ENCODE results near the gene LARGE1. TPM values are rescaled to one million over a fixed set of nuclear protein-coding genes. Genes with fewer than 3 reads are reported as not detected.

LARGE1 gene
- total RNA-seq, 1 experiment from 2014 or later = 1.5 TPM

DNA sequence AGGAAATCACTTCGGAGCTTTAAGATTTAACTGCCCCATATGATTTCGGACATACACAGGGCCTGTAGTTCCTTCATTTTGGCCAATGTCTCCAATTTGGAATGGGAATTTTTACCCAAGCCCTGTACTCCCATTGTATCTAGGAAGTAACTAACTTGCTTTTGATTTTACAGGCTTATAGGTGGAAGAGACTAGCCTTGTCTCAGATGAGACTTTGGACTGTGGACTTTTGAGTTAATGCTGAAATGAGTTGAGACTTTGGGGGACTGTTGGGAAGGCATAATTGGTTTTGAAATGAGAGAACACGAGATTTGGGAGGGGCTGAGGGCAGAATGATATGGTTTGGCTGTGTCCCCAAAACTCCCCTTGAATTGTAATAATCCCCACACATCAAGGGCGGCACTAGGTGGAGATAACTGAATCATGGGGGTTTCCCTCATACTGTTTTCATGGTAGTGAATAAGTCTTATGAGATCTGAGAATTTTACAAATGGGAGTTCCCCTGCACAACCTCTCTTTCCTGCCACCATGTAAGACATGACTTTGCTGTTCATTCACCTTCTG is 130.5 kb downstream of the LARGE1 start:
- ATAC-seq (no peak), DNase-seq (ENCODE audit: low read depth, low spot score) (no peak)
- no TSS peak for BruUV-seq (replicated peaks)

DNA sequence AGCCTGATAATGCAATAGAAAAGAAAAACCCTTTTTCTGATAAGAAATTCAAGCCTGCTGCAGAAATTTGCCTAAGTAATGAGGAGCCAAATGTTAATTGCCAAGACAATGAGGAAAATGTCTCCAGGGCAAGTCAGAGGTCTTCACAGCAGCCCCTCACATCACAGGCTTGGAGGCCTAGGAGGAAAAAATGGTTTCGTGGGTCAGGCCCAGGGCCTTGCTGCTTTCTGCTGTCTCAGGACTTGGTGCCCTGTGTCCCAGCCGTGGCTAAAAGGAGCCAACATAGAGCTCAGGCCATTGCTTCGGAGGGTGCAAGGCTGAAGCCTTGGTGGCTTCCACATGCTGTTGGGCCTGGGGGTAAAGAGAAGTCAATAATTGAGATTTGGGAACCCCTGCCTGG is 131.3 kb downstream of the LARGE1 start:
- DNase-seq (ENCODE audit: low read depth, low spot score) = no peak
- Histone ChIP-seq H3K4me3 (replicated peaks in 1 of 2; ENCODE audit: low read depth in 1 of 2, low read length in 2 of 2) (no peak overlapping the region), H4K20me1 (ENCODE audit: insufficient read depth) (no peaks in the 10 kb centered on the region), H3K79me2 (ENCODE audit: insufficient read depth, low read length) (no peaks in the 10 kb centered on the region), H3K36me3 (ENCODE audit: control insufficient read depth in 1 of 2, insufficient read depth in 2 of 2, low read length in 2 of 2) (no peaks in the 10 kb centered on the region), H3K27me3 (ENCODE audit: insufficient read depth, low read length) (no peaks in the 10 kb centered on the region), H3K4me1 (ENCODE audit: control insufficient read depth in 1 of 2, insufficient read depth in 2 of 2, low read length in 2 of 2) (no peaks in the 10 kb centered on the region), H2AFZ (ENCODE audit: low read depth, low read length, poor library complexity, severe bottlenecking) (no peak overlapping the region), H3K27ac (ENCODE audit: low read depth, low read length) (no peak overlapping the region), H3K9me3 (ENCODE audit: control insufficient read depth in 1 of 2, insufficient read depth in 1 of 2, low read depth in 1 of 2, low read length in 2 of 2) (peaks cover 24 to 30% of the 10 kb centered on the region in 2 experiments; a peak in 2 of 4 replicates), H3K9ac (ENCODE audit: low read length) (no peak overlapping the region), H3K9me2 (ENCODE audit: insufficient read depth) (no peaks in the 10 kb centered on the region), H3K4me2 (ENCODE audit: low read length) (no peak overlapping the region)
- ChIA-PET CTCF (no interaction called here), POLR2A (no interaction called here), RAD21 (ENCODE audit: low non-redundant PET in 1 of 2, low total read pairs in 2 of 2, uncharacterized antibody in 2 of 2, unreplicated experiment in 2 of 2) (no interaction called here)
- no peak for ATAC-seq
- BruUV-seq (replicated peaks) = no TSS peak
- intact Hi-C loops (cut with micrococcal nuclease) = no loop called here
- TF ChIP-seq TCF7L2 (IDR thresholded peaks at IDR 0.05; ENCODE audit: borderline replicate concordance, extremely low read depth, insufficient read depth, insufficient read length) (no peak), FOSL1 (IDR thresholded peaks at IDR 0.05; ENCODE audit: low read depth) (no peak), SRF (IDR thresholded peaks at IDR 0.05; ENCODE audit: low read depth) (no peak), EGR1 (IDR thresholded peaks at IDR 0.05; ENCODE audit: low read depth) (no peak), CEBPB (IDR thresholded peaks at IDR 0.05; ENCODE audit: low read depth) (no peak), POLR2A (IDR thresholded peaks at IDR 0.05; ENCODE audit: borderline replicate concordance, extremely low read depth, insufficient read depth, insufficient read length) (no peak)
- TF ChIP-seq, protein P1, sequence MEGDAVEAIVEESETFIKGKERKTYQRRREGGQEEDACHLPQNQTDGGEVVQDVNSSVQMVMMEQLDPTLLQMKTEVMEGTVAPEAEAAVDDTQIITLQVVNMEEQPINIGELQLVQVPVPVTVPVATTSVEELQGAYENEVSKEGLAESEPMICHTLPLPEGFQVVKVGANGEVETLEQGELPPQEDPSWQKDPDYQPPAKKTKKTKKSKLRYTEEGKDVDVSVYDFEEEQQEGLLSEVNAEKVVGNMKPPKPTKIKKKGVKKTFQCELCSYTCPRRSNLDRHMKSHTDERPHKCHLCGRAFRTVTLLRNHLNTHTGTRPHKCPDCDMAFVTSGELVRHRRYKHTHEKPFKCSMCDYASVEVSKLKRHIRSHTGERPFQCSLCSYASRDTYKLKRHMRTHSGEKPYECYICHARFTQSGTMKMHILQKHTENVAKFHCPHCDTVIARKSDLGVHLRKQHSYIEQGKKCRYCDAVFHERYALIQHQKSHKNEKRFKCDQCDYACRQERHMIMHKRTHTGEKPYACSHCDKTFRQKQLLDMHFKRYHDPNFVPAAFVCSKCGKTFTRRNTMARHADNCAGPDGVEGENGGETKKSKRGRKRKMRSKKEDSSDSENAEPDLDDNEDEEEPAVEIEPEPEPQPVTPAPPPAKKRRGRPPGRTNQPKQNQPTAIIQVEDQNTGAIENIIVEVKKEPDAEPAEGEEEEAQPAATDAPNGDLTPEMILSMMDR (IDR thresholded peaks at IDR 0.05 in 2 of 3, conservative IDR thresholded peaks at IDR 0.05 in 1 of 3; ENCODE audit: borderline replicate concordance in 1 of 3, insufficient read depth in 1 of 3, low read depth in 2 of 3, low read length in 2 of 3) = no peak
- TF ChIP-seq, protein P2, sequence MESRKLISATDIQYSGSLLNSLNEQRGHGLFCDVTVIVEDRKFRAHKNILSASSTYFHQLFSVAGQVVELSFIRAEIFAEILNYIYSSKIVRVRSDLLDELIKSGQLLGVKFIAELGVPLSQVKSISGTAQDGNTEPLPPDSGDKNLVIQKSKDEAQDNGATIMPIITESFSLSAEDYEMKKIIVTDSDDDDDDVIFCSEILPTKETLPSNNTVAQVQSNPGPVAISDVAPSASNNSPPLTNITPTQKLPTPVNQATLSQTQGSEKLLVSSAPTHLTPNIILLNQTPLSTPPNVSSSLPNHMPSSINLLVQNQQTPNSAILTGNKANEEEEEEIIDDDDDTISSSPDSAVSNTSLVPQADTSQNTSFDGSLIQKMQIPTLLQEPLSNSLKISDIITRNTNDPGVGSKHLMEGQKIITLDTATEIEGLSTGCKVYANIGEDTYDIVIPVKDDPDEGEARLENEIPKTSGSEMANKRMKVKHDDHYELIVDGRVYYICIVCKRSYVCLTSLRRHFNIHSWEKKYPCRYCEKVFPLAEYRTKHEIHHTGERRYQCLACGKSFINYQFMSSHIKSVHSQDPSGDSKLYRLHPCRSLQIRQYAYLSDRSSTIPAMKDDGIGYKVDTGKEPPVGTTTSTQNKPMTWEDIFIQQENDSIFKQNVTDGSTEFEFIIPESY (IDR thresholded peaks at IDR 0.05; ENCODE audit: extremely low read depth, insufficient replicate concordance, low read length) = no peak

More for the DNA sequence above, 130.5 kb downstream of the LARGE1 start:
- Histone ChIP-seq H3K4me3 (replicated peaks in 1 of 2; ENCODE audit: low read depth in 1 of 2, low read length in 2 of 2) (no peak overlapping the region), H3K9me3 (ENCODE audit: control insufficient read depth in 1 of 2, insufficient read depth in 1 of 2, low read depth in 1 of 2, low read length in 2 of 2) (peaks cover 24 to 30% of the 10 kb centered on the region in 2 experiments; a peak in 2 of 4 replicates), H3K36me3 (ENCODE audit: control insufficient read depth in 1 of 2, insufficient read depth in 2 of 2, low read length in 2 of 2) (no peaks in the 10 kb centered on the region), H2AFZ (ENCODE audit: low read depth, low read length, poor library complexity, severe bottlenecking) (no peak overlapping the region), H4K20me1 (ENCODE audit: insufficient read depth) (no peaks in the 10 kb centered on the region), H3K27ac (ENCODE audit: low read depth, low read length) (no peak overlapping the region), H3K9me2 (ENCODE audit: insufficient read depth) (no peaks in the 10 kb centered on the region), H3K4me1 (ENCODE audit: control insufficient read depth in 1 of 2, insufficient read depth in 2 of 2, low read length in 2 of 2) (no peaks in the 10 kb centered on the region), H3K4me2 (ENCODE audit: low read length) (no peak overlapping the region), H3K79me2 (ENCODE audit: insufficient read depth, low read length) (no peaks in the 10 kb centered on the region), H3K9ac (ENCODE audit: low read length) (no peak overlapping the region), H3K27me3 (ENCODE audit: insufficient read depth, low read length) (no peaks in the 10 kb centered on the region)
- ChIA-PET CTCF (no interaction called here), POLR2A (no interaction called here), RAD21 (ENCODE audit: low non-redundant PET in 1 of 2, low total read pairs in 2 of 2, uncharacterized antibody in 2 of 2, unreplicated experiment in 2 of 2) (no interaction called here)
- intact Hi-C loops (cut with micrococcal nuclease) = no loop called here
- TF ChIP-seq EZH2phosphoT487 (IDR thresholded peaks at IDR 0.05; ENCODE audit: borderline replicate concordance) (no peak), TCF7L2 (IDR thresholded peaks at IDR 0.05; ENCODE audit: borderline replicate concordance, extremely low read depth, insufficient read depth, insufficient read length) (no peak)
- TF ChIP-seq, protein P3, sequence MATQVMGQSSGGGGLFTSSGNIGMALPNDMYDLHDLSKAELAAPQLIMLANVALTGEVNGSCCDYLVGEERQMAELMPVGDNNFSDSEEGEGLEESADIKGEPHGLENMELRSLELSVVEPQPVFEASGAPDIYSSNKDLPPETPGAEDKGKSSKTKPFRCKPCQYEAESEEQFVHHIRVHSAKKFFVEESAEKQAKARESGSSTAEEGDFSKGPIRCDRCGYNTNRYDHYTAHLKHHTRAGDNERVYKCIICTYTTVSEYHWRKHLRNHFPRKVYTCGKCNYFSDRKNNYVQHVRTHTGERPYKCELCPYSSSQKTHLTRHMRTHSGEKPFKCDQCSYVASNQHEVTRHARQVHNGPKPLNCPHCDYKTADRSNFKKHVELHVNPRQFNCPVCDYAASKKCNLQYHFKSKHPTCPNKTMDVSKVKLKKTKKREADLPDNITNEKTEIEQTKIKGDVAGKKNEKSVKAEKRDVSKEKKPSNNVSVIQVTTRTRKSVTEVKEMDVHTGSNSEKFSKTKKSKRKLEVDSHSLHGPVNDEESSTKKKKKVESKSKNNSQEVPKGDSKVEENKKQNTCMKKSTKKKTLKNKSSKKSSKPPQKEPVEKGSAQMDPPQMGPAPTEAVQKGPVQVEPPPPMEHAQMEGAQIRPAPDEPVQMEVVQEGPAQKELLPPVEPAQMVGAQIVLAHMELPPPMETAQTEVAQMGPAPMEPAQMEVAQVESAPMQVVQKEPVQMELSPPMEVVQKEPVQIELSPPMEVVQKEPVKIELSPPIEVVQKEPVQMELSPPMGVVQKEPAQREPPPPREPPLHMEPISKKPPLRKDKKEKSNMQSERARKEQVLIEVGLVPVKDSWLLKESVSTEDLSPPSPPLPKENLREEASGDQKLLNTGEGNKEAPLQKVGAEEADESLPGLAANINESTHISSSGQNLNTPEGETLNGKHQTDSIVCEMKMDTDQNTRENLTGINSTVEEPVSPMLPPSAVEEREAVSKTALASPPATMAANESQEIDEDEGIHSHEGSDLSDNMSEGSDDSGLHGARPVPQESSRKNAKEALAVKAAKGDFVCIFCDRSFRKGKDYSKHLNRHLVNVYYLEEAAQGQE (IDR thresholded peaks at IDR 0.05; ENCODE audit: low read depth) = no peak
